ENCODE measurements around the gene ITGAV.
A peak's percentile ranks its signal among the peaks of the same experiment; 100 is the strongest.
"Not testable (repeated sequence)": the region's sequence is repeated elsewhere in the genome, so short reads cannot be mapped to it uniquely, and the experiment has no call there.

The ITGAV gene

GRCh38 chr2:186589612-186590349, at the start of gene ITGAV:
Gene ITGAV (plus strand): TSS chr2:186590056. CDS start chr2:186590339, 283 bp downstream.
- peak; percentile 47 to 62 for DNase-seq

- no peak for DNase-seq
These were observed 48.9 kb upstream of the ITGAV start for GRCh38 chr2:186540941-186541340.

GRCh38 chr2:186542002-186542401, 47.9 kb upstream of the ITGAV start:
- no peak for DNase-seq

GRCh38 chr2:186543561-186544131, 46.2 kb upstream of the ITGAV start:
- DNase-seq: no peak

GRCh38 chr2:186544255-186544675, 45.6 kb upstream of the ITGAV start:
- no peak for DNase-seq

- no peak for DNase-seq
These were observed 43.0 kb upstream of the ITGAV start for GRCh38 chr2:186546846-186547245.

- no peak for DNase-seq
These were observed 38.4 kb upstream of the ITGAV start for GRCh38 chr2:186551323-186552050.

- no peak for DNase-seq
These were observed 35.4 kb upstream of the ITGAV start for GRCh38 chr2:186554429-186554828.

GRCh38 chr2:186554850-186555671, 34.8 kb upstream of the ITGAV start:
- no peak for DNase-seq

- DNase-seq: no peak
These were observed 31.2 kb upstream of the ITGAV start for GRCh38 chr2:186558512-186559276.

- DNase-seq: no peak
These were observed 30.5 kb upstream of the ITGAV start for GRCh38 chr2:186559370-186559769.

GRCh38 chr2:186559848-186560247, 30.0 kb upstream of the ITGAV start:
- DNase-seq: no peak

- DNase-seq: no peak
These were observed 29.6 kb upstream of the ITGAV start for GRCh38 chr2:186560254-186560653.

- no peak for DNase-seq
These were observed 28.2 kb upstream of the ITGAV start for GRCh38 chr2:186561467-186562208.

GRCh38 chr2:186562209-186562578, 27.7 kb upstream of the ITGAV start:
- DNase-seq: no peak

GRCh38 chr2:186568600-186568999, 21.3 kb upstream of the ITGAV start:
- not testable (repeated sequence) for DNase-seq

- DNase-seq: not testable (repeated sequence)
These were observed 20.7 kb upstream of the ITGAV start for GRCh38 chr2:186569127-186569526.

GRCh38 chr2:186569897-186570296, 20.0 kb upstream of the ITGAV start:
- no peak for DNase-seq

- DNase-seq: no peak
These were observed 19.3 kb upstream of the ITGAV start for GRCh38 chr2:186570604-186571003.

- no peak for DNase-seq
These were observed 17.2 kb upstream of the ITGAV start for GRCh38 chr2:186572705-186573104.

- no peak for DNase-seq
These were observed 16.3 kb upstream of the ITGAV start for GRCh38 chr2:186573531-186573930.

- DNase-seq: no peak
These were observed 14.6 kb upstream of the ITGAV start for GRCh38 chr2:186575302-186575701.

All from NCI-H1930 (cell line).